LHCN-M2 (cell line): ENCODE measurements around the gene TMEM132D. TPM values are rescaled to one million over a fixed set of nuclear protein-coding genes. Genes with fewer than 3 reads are reported as not detected.
"Not testable (repeated sequence)": the region's sequence is repeated elsewhere in the genome, so short reads cannot be mapped to it uniquely, and the experiment has no call there.

Experiments
- DNase-seq: peaks from one replicate; pipeline ENCODE4 v3.0.0-alpha.2; 2012; ENCODE audit warnings: low read depth
- total RNA-seq: library from RNA; depleted of rRNA; stranded (reverse); fragments of >200 nt; gene quantifications from 2 replicates; pipeline ENCODE4 v1.2.3, GENCODE V29; 2014

TMEM132D gene
- total RNA-seq, 1 experiment from 2014 or later: not detected

GRCh38 chr12:129075460-129076208 lies 828.2 kb downstream of the TMEM132D start:
- no peak for DNase-seq

- DNase-seq: no peak
Measured at GRCh38 chr12:129074379-129074778, 829.4 kb downstream of the TMEM132D start.

GRCh38 chr12:129073157-129073915 lies 830.5 kb downstream of the TMEM132D start:
- DNase-seq: no peak

DNA sequence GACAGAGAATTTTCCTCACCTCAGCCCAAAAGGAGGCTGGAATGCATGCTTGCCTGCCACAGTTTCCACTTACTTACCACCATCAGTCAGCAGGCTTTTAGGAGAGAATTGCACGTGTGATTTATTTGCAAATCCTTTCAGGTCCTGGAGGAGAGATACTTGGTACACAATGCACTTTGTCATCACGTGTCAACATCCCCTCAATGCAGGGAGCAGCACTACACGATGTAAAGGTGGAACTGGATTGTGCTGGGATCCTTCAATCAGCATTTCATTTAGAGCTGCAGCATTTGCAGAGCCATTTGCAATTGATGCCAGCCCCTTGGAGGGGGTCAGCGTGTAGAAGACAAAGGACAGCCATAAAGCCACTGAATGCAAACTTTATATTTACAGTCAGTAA lies 832.5 kb downstream of the TMEM132D start:
- DNase-seq: no peak

- DNase-seq: no peak
Measured at GRCh38 chr12:129069886-129070285, 833.9 kb downstream of the TMEM132D start.

GRCh38 chr12:129068684-129069083 lies 835.1 kb downstream of the TMEM132D start:
- no peak for DNase-seq

DNA sequence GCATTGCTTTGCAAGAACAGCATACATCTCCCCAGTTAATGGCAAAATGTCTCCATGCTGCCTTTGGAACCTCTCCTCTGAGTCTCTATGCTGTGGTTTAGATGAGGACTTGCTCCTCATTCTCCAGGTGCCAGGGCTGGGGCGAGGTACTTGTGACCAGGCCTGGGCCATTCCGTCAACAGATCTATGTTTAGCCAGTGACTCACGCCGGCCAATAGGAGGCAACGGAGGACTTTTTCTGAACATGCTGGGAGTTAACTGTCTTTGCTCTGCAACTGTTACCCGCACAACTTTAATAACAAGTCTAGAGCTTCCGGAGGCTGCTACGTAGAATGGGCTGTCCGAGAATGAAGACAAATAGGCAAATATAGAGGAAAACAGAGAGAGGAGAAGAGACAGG lies 836.3 kb downstream of the TMEM132D start:
- DNase-seq: no peak

- no peak for DNase-seq
Measured at GRCh38 chr12:129064209-129064855, 839.5 kb downstream of the TMEM132D start.

- no peak for DNase-seq
Measured at GRCh38 chr12:129063600-129063999, 840.2 kb downstream of the TMEM132D start.

DNA sequence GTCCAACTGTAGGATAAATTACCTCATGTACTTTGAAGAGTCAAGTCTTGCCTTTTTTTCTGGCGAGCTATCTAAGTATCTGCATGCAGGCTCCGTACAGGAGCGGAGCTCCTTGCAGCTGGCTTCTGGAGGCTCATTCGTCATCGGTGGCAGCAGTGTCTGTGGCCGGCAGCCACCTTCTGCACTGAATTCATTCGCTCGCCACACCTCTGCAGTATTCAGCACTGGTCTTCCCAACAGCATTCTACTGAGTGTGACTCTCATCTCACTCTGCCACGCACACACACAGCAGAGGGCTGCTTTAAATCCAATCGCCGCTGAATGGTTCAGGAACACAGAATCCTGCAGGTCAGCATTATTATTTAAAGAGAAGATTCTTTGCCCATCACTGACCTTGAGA lies 850.6 kb downstream of the TMEM132D start:
- no peak for DNase-seq

GRCh38 chr12:129052373-129052772 lies 851.5 kb downstream of the TMEM132D start:
- DNase-seq: no peak

DNA sequence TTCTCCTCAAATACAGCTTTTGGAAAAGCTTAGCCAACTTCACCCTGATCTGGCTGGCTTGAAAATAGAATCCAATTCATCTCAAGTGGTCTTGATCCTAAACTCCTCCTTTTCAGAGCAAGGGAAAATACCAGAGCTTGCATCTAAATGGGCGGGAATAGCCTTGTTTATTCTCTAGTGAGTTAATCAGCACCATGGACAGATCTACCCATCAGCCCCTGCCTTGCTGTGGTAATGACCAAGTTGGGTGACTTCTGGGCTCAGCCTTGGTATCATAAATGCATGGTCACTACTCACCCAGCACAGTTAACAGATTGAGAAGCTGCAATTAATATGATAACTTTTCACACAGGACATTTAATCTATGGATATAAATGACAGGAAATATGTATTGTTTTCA lies 853.9 kb downstream of the TMEM132D start:
- no peak for DNase-seq

- DNase-seq: not testable (repeated sequence)
Measured at GRCh38 chr12:129043334-129043733, 860.5 kb downstream of the TMEM132D start.

- DNase-seq: no peak
Measured at GRCh38 chr12:129036135-129036534, 867.7 kb downstream of the TMEM132D start.

DNA sequence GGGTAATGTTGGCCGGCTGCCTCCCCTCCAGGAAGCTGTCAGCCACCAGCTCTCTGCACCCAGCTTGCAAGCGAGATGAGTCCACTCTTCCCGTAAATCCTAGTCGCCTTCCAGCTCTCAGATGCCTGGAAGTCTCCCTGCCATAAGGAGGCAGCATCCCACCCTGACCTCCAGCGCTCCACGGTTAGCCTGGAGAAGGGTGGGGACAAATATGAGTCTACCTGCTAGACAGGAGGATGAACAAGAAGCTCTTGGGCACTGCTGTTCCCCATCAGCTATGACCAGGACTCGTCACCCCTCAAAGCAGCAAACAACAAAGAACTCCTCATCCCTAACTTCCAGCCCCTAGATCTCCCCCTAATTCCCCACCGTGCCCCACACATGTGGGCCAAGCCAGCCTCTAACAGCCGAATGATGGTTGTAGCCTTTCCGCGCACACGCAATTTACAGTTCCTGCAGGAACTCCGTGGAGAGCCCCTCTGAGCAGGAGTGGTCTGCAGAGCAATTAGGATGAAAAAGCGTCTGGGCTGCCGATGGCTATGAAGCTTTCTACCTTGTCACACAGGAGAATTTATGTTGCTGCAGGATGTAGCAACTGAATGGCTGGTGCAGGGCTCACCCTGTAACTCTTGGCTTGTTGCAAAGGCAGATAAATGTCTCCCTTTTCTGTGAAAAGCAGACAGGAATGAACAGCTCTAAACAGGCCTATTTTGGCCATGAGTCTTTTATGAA lies 869.1 kb downstream of the TMEM132D start:
- DNase-seq: no peak

GRCh38 chr12:129028844-129029243 lies 875.0 kb downstream of the TMEM132D start:
- DNase-seq: no peak

GRCh38 chr12:129025055-129025454 lies 878.8 kb downstream of the TMEM132D start:
- DNase-seq: no peak
